GM23338 (cell line): ENCODE results near the gene PDIA2. TPM values are rescaled to one million over a fixed set of nuclear protein-coding genes. Genes with fewer than 3 reads are reported as not detected.

ENCODE experiments used
- ATAC-seq: fragments of 200-7000 bp; cut with Tn5 transposase; 3 replicates; pipeline ENCODE4 v1.9.1; 2020
- DNase-seq: peaks from one replicate; pipeline ENCODE4 v3.0.0-alpha.2; 2015; ENCODE audit warnings: low spot score
- H2AFZ ChIP-seq: fragments of 200-600 bp; sonication (generic); 2 replicates; pipeline ENCODE4 v1.8.0; 2016; ENCODE audit warnings: antibody characterized with exemption, mild to moderate bottlenecking, moderate library complexity
- H3F3A ChIP-seq: fragments of 200-600 bp; sonication (generic); replicated peaks from 2 replicates; pipeline ENCODE4 v1.8.0; 2017; ENCODE audit warnings: antibody characterized with exemption, mixed run types, low read depth
- H3K27ac ChIP-seq: fragments of 200-600 bp; sonication (generic); 2 replicates; pipeline ENCODE4 v1.6.1; 2016; ENCODE audit warnings: low read depth
- H3K27me3 ChIP-seq: fragments of 200-600 bp; sonication (generic); 2 replicates; pipeline ENCODE4 v1.8.0; 2016; ENCODE audit warnings: mild to moderate bottlenecking, mixed run types, moderate library complexity; ENCODE audit not compliant: insufficient read depth
- H3K36me3 ChIP-seq: fragments of 200-600 bp; sonication (generic); 2 replicates; pipeline ENCODE4 v1.8.0; 2016; ENCODE audit warnings: mild to moderate bottlenecking; ENCODE audit not compliant: insufficient read depth
- H3K4me1 ChIP-seq: fragments of 200-600 bp; sonication (generic); 2 replicates; pipeline ENCODE4 v1.8.0; 2016; ENCODE audit warnings: mild to moderate bottlenecking, moderate library complexity; ENCODE audit not compliant: insufficient read depth
- H3K4me2 ChIP-seq: fragments of 200-600 bp; sonication (generic); 2 replicates; pipeline ENCODE4 v1.7.1; 2017; ENCODE audit warnings: mixed run types
- H3K4me3 ChIP-seq: fragments of 200-600 bp; sonication (generic); 2 replicates; pipeline ENCODE4 v1.6.1; 2016; ENCODE audit warnings: mixed run types
- H3K79me2 ChIP-seq: fragments of 200-600 bp; sonication (generic); replicated peaks from 2 replicates; pipeline ENCODE4 v1.8.0; 2017; ENCODE audit warnings: mild to moderate bottlenecking; ENCODE audit not compliant: insufficient read depth
- H3K9me2 ChIP-seq: fragments of 200-600 bp; sonication (generic); 2 replicates; pipeline ENCODE4 v1.8.0; 2017; ENCODE audit not compliant: insufficient read depth
- H4K20me1 ChIP-seq: fragments of 200-600 bp; sonication (generic); replicated peaks from 2 replicates; pipeline ENCODE4 v1.8.0; 2017; ENCODE audit warnings: mild to moderate bottlenecking; ENCODE audit not compliant: insufficient read depth
- H3K27ac Mint-ChIP-seq: 2 replicates; pipeline ENCODE4 v1.8.0; 2020; ENCODE audit warnings: inconsistent platforms, mild to moderate bottlenecking, moderate library complexity, mixed read lengths
- H3K27me3 Mint-ChIP-seq: 3 replicates; pipeline ENCODE4 v1.8.0; 2022; ENCODE audit warnings: low read depth, mild to moderate bottlenecking, moderate library complexity, mixed read lengths, inconsistent platforms; ENCODE audit not compliant: insufficient read depth, poor library complexity
- H3K36me3 Mint-ChIP-seq: 3 replicates; pipeline ENCODE4 v1.8.0; 2021; ENCODE audit warnings: low read depth, mild to moderate bottlenecking, inconsistent platforms, moderate library complexity, mixed read lengths
- H3K4me1 Mint-ChIP-seq: 3 replicates; pipeline ENCODE4 v1.8.0; 2020; ENCODE audit warnings: mild to moderate bottlenecking, inconsistent platforms, mixed read lengths
- H3K4me3 Mint-ChIP-seq: 3 replicates; pipeline ENCODE4 v1.8.0; 2021; ENCODE audit warnings: moderate library complexity, mild to moderate bottlenecking, inconsistent platforms, mixed read lengths
- H3K9me3 Mint-ChIP-seq: 3 replicates; pipeline ENCODE4 v1.8.0; 2020; ENCODE audit warnings: moderate library complexity, mild to moderate bottlenecking, inconsistent platforms, mixed read lengths
- CREB1 ChIP-seq: fragments of 250-450 bp; sonication (Bioruptor Pico); IDR thresholded peaks from 2 replicates; pipeline ENCODE4 v1.5.0; 2020; ENCODE audit warnings: low read depth, mild to moderate bottlenecking, moderate library complexity
- CTCF ChIP-seq, 2 experiments: fragments of 200-600 bp in 1 of 2; sonication (generic) in 1 of 2; conservative IDR thresholded peaks; 2 replicates each; pipeline versions ENCODE4 v1.5.1 to v1.6.1; 2016 to 2017; ENCODE audit warnings: antibody characterized with exemption in 2 of 2, low read depth in 2 of 2, mild to moderate bottlenecking in 2 of 2, moderate library complexity in 1 of 2
- ETS1 ChIP-seq: IDR thresholded peaks from 2 replicates; pipeline ENCODE4 v1.6.1; 2016; ENCODE audit warnings: antibody characterized with exemption
- EZH2 ChIP-seq: fragments of 200-600 bp; sonication (generic); IDR thresholded peaks from one replicate; pipeline ENCODE4 v1.8.0; 2017; ENCODE audit warnings: antibody characterized with exemption, mild to moderate bottlenecking, low read depth; ENCODE audit not compliant: unreplicated experiment
- EZH2phosphoT487 ChIP-seq: fragments of 200-600 bp; sonication (generic); IDR thresholded peaks from one replicate; pipeline ENCODE4 v1.8.1; 2018; ENCODE audit warnings: antibody characterized with exemption; ENCODE audit not compliant: unreplicated experiment
- JUNB ChIP-seq: IDR thresholded peaks from one replicate; pipeline ENCODE4 v1.6.1; 2016; ENCODE audit warnings: antibody characterized with exemption; ENCODE audit not compliant: unreplicated experiment
- NANOG ChIP-seq: IDR thresholded peaks from 2 replicates; pipeline ENCODE4 v1.6.1; 2016; ENCODE audit warnings: antibody characterized with exemption, borderline replicate concordance
- POLR2AphosphoS5 ChIP-seq: IDR thresholded peaks from 2 replicates; pipeline ENCODE4 v1.6.1; 2016; ENCODE audit warnings: antibody characterized with exemption, low read depth
- REST ChIP-seq: IDR thresholded peaks from one replicate; pipeline ENCODE4 v1.6.1; 2018; ENCODE audit warnings: antibody characterized with exemption; ENCODE audit not compliant: unreplicated experiment
- STAT1 ChIP-seq: IDR thresholded peaks from one replicate; pipeline ENCODE4 v1.6.1; 2016; ENCODE audit warnings: antibody characterized with exemption; ENCODE audit not compliant: unreplicated experiment
- ZNF114 ChIP-seq: fragments of 250-450 bp; sonication (Bioruptor Pico); IDR thresholded peaks from 2 replicates; pipeline ENCODE4 v1.5.0; 2020; ENCODE audit warnings: mild to moderate bottlenecking, moderate library complexity
- ZNF331 ChIP-seq: fragments of 250-450 bp; sonication (Bioruptor Pico); IDR thresholded peaks from 2 replicates; pipeline ENCODE4 v1.5.0; 2020; ENCODE audit warnings: low read depth, mild to moderate bottlenecking, moderate library complexity
- ZNF462 ChIP-seq: fragments of 250-450 bp; sonication (Bioruptor Pico); IDR thresholded peaks from 2 replicates; pipeline ENCODE4 v1.5.0; 2020; ENCODE audit warnings: mild to moderate bottlenecking, moderate library complexity
- polyA plus RNA-seq: library from polyadenylated mRNA; unstranded; fragments of >200 nt; fragmentation: Nextera tagmentation; extraction: Ambion mirVana; gene quantifications from 2 replicates; pipeline ENCODE4 v1.2.1, GENCODE V29; 2016
- total RNA-seq: library from RNA; depleted of rRNA; stranded (reverse); fragments of >200 nt; shearing (Covaris generic); gene quantifications from 2 replicates; pipeline ENCODE4 v1.2.3, GENCODE V29; 2014

Gene PDIA2
- total and polyA plus RNA-seq, 2 experiments from 2014 or later, result 0.39 to 0.87 TPM

- Histone ChIP-seq H3K27ac (no peak overlapping the region), H3K9me2 (no peaks in the 10 kb centered on the region), H3K79me2 (no peaks in the 10 kb centered on the region), H3K27me3 (peaks cover 52% of the 10 kb centered on the region), H3K4me3 (peak overlapping the region; percentile 60), H3K36me3 (no peaks in the 10 kb centered on the region), H3K4me2 (peak overlapping the region; percentile 78), H3F3A (peaks cover 4% of the 10 kb centered on the region; the same call in 1 of the 2 replicates), H2AFZ (peak overlapping the region; percentile 90), H3K4me1 (no peaks in the 10 kb centered on the region), H4K20me1 (0 out of 2 replicates have a peak, but pooled peaks cover 2% of the 10 kb centered on the region)
- H3K27me3 Mint-ChIP-seq, result peaks cover 35% of the 10 kb centered on the region
- no peak overlapping the region for H3K27ac Mint-ChIP-seq
- no peaks in the 10 kb centered on the region for H3K36me3 Mint-ChIP-seq
- no peaks in the 10 kb centered on the region for H3K4me1 Mint-ChIP-seq
- TF ChIP-seq EZH2, result no peak
- no peak for TF ChIP-seq NANOG
- no peak for TF ChIP-seq STAT1
- TF ChIP-seq ZNF114 (CRISPR knock-in tag), result no peak
- no peak for TF ChIP-seq CTCF (conservative IDR thresholded peaks at IDR 0.05; ENCODE audit: low read depth in 2 of 2)
- no peak for TF ChIP-seq POLR2AphosphoS5
- no peak for TF ChIP-seq CREB1 (CRISPR knock-in tag)
- TF ChIP-seq JUNB, result no peak
- no peak for TF ChIP-seq ETS1
- no peak for TF ChIP-seq REST
- TF ChIP-seq ZNF331 (CRISPR knock-in tag), result no peak
- TF ChIP-seq ZNF462 (CRISPR knock-in tag), result no peak
- no peak for TF ChIP-seq EZH2phosphoT487
- ATAC-seq, result peak; percentile 7
- peak overlapping the region; percentile 61; the same call in 2 of the 3 replicates for H3K4me3 Mint-ChIP-seq
- no peaks in the 10 kb centered on the region for H3K9me3 Mint-ChIP-seq
- DNase-seq, result peak; percentile 42
Measured at GRCh38 chr16:280005-280460, 2.9 kb upstream of the PDIA2 start.
